GM12875 (cell line): Measurements from ENCODE around the gene RASGRF1.

Experiments
- H3K4me3 ChIP-seq: one replicate; pipeline ENCODE4 v1.5.1; 2011; ENCODE audit warnings: low read depth, low read length, control low read depth
- CTCF ChIP-seq: IDR thresholded peaks from 2 replicates; pipeline ENCODE4 v1.5.1; 2011; ENCODE audit warnings: low read depth, mild to moderate bottlenecking, control low read depth, inconsistent platforms, low read length, moderate library complexity, borderline replicate concordance; ENCODE audit not compliant: insufficient read depth

The RASGRF1 gene

DNA sequence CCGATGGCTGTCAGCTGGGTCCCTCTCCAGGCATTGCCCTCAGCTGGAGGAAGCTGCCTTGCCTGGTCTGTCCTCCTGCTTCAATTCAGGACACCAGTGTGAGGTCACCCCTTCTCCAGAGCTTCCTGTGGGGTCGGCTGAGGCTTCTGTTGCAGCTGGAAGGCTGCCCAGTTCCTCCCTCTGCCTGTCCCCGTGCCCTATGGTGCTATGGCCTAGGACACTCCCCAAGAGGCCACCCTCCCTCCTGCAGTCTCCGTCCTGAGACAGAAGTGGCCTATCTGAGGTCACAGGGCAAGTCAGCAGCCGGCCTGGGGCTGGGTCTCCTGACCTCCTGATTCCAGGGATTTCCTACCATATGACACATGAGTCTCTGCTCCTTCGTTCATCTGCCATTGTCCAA lies 57.9 kb downstream of the RASGRF1 start:
- TF ChIP-seq CTCF, result no peak
- no peak overlapping the region for H3K4me3 ChIP-seq

- H3K4me3 ChIP-seq, result no peak overlapping the region
- no peak for TF ChIP-seq CTCF
Observed at GRCh38 chr15:79031821-79032220, 58.8 kb downstream of the RASGRF1 start.

GRCh38 chr15:79031201-79031600 lies 59.4 kb downstream of the RASGRF1 start:
- no peak overlapping the region for H3K4me3 ChIP-seq

DNA sequence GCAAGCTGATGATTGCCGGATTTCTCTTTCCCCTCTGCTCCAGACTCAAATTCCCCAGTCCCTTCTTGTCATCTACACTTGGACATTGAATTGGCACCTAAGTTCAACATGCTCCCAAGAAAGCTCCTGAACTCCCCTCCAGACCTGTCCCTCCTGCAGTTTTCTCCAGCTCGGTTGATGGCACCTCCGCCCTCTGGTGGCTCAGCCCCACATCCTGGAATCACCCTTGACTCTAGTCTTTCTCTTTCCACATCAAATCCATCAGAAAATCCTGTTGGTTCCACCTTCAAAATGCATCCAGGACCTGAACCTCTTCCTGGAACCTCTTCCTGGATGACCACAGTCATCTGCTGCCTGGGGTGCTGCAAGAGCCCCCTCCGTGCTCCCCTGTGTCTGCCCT lies 60.1 kb downstream of the RASGRF1 start:
- H3K4me3 ChIP-seq, result no peak overlapping the region
- no peak for TF ChIP-seq CTCF

More at GRCh38 chr15:79031201-79031600, 59.4 kb downstream of the RASGRF1 start:
- TF ChIP-seq CTCF, result no peak

DNA sequence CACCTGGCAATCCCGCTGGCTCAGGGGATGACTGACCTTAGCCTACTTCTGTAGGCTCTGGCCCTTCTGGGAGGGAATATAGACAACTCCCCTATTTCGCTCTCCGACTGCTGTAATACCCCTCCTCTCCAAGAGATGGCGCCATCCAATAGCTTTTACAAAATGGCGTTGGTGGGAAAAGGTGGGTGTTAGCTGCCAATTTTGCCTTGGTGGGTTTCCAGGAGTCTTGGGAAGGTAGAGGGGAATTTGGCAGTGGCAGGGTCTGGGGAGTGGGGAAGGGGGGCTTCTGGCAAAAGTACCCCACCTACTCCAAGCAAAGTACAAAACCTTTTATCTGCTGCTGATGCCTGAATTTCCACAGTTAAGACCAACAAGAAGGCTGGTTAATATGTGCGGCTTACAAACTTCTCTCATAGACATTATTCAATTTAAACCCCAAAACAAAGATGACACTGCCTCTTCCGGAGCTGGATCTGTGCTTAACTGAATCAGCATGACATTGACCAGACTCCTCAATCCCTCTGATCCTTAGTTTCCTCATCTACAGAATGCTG lies 62.1 kb downstream of the RASGRF1 start:
- H3K4me3 ChIP-seq, result no peak overlapping the region
- TF ChIP-seq CTCF, result peak; percentile 87

- no peak for TF ChIP-seq CTCF
- H3K4me3 ChIP-seq, result no peak overlapping the region
Observed at GRCh38 chr15:79027532-79028410, 62.8 kb downstream of the RASGRF1 start.

- TF ChIP-seq CTCF, result no peak
- no peak overlapping the region for H3K4me3 ChIP-seq
Observed at GRCh38 chr15:79025802-79026201, 64.8 kb downstream of the RASGRF1 start.
